ENCODE results near the gene CENPP. TPM values are rescaled to one million over a fixed set of nuclear protein-coding genes. Genes with fewer than 3 reads are reported as not detected.

The CENPP gene
- total RNA-seq, 1 experiment from 2014 or later: 14.3 TPM

- H3K4me3 Mint-ChIP-seq: no peak within 1 kb of the TSS
- DNase-seq (ENCODE audit: low spot score): no peak
- CTCF ChIA-PET: no interaction called here
- H3K27ac Mint-ChIP-seq: no peak within 1 kb of the TSS
- H3K27me3 Mint-ChIP-seq (ENCODE audit: low read depth): no peaks in the 10 kb centered on the region
- no peak for TF ChIP-seq ESRRA (CRISPR knock-in tag; IDR thresholded peaks at IDR 0.05; ENCODE audit: borderline replicate concordance)
- no peak for TF ChIP-seq NR1H2 (CRISPR knock-in tag; IDR thresholded peaks at IDR 0.05)
- no peak for TF ChIP-seq MXD4 (CRISPR knock-in tag; IDR thresholded peaks at IDR 0.05; ENCODE audit: borderline replicate concordance)
- TF ChIP-seq ZNF121 (CRISPR knock-in tag; IDR thresholded peaks at IDR 0.05): no peak
- no peak for TF ChIP-seq JAZF1 (CRISPR knock-in tag; IDR thresholded peaks at IDR 0.05)
- TF ChIP-seq, protein P1, sequence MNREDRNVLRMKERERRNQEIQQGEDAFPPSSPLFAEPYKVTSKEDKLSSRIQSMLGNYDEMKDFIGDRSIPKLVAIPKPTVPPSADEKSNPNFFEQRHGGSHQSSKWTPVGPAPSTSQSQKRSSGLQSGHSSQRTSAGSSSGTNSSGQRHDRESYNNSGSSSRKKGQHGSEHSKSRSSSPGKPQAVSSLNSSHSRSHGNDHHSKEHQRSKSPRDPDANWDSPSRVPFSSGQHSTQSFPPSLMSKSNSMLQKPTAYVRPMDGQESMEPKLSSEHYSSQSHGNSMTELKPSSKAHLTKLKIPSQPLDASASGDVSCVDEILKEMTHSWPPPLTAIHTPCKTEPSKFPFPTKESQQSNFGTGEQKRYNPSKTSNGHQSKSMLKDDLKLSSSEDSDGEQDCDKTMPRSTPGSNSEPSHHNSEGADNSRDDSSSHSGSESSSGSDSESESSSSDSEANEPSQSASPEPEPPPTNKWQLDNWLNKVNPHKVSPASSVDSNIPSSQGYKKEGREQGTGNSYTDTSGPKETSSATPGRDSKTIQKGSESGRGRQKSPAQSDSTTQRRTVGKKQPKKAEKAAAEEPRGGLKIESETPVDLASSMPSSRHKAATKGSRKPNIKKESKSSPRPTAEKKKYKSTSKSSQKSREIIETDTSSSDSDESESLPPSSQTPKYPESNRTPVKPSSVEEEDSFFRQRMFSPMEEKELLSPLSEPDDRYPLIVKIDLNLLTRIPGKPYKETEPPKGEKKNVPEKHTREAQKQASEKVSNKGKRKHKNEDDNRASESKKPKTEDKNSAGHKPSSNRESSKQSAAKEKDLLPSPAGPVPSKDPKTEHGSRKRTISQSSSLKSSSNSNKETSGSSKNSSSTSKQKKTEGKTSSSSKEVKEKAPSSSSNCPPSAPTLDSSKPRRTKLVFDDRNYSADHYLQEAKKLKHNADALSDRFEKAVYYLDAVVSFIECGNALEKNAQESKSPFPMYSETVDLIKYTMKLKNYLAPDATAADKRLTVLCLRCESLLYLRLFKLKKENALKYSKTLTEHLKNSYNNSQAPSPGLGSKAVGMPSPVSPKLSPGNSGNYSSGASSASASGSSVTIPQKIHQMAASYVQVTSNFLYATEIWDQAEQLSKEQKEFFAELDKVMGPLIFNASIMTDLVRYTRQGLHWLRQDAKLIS (CRISPR knock-in tag; IDR thresholded peaks at IDR 0.05; ENCODE audit: borderline replicate concordance): no peak
- no peak for TF ChIP-seq IRF2 (CRISPR knock-in tag; IDR thresholded peaks at IDR 0.05; ENCODE audit: borderline replicate concordance, low read depth)
- TF ChIP-seq, protein P2, sequence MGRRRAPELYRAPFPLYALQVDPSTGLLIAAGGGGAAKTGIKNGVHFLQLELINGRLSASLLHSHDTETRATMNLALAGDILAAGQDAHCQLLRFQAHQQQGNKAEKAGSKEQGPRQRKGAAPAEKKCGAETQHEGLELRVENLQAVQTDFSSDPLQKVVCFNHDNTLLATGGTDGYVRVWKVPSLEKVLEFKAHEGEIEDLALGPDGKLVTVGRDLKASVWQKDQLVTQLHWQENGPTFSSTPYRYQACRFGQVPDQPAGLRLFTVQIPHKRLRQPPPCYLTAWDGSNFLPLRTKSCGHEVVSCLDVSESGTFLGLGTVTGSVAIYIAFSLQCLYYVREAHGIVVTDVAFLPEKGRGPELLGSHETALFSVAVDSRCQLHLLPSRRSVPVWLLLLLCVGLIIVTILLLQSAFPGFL (CRISPR knock-in tag; IDR thresholded peaks at IDR 0.05; ENCODE audit: borderline replicate concordance): no peak
- TF ChIP-seq, protein P3, sequence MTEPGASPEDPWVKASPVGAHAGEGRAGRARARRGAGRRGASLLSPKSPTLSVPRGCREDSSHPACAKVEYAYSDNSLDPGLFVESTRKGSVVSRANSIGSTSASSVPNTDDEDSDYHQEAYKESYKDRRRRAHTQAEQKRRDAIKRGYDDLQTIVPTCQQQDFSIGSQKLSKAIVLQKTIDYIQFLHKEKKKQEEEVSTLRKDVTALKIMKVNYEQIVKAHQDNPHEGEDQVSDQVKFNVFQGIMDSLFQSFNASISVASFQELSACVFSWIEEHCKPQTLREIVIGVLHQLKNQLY (CRISPR knock-in tag; IDR thresholded peaks at IDR 0.05): no peak
- TF ChIP-seq, protein P4, sequence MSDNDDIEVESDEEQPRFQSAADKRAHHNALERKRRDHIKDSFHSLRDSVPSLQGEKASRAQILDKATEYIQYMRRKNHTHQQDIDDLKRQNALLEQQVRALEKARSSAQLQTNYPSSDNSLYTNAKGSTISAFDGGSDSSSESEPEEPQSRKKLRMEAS (CRISPR knock-in tag; IDR thresholded peaks at IDR 0.05): no peak
- no peak for TF ChIP-seq USF2 (CRISPR knock-in tag; IDR thresholded peaks at IDR 0.05)
- no peak for TF ChIP-seq FOXJ3 (CRISPR knock-in tag; IDR thresholded peaks at IDR 0.05; ENCODE audit: borderline replicate concordance)
- no peak for TF ChIP-seq FOXP1 (CRISPR knock-in tag; IDR thresholded peaks at IDR 0.05; ENCODE audit: borderline replicate concordance)
- TF ChIP-seq SMAD4 (CRISPR knock-in tag; IDR thresholded peaks at IDR 0.05): no peak
- H3K4me1 Mint-ChIP-seq: peaks cover 16% of the 10 kb centered on the region
- no peaks in the 10 kb centered on the region for H3K9me3 Mint-ChIP-seq
- POLR2A ChIA-PET: no interaction called here
- H3K36me3 Mint-ChIP-seq: no peaks in the 10 kb centered on the region
- no peak for ATAC-seq
These were observed 210.4 kb downstream of the CENPP start, which contains the start of gene ECM2 for GRCh38 chr9:92535940-92536850. Gene ECM2 (minus strand): TSS chr9:92535990. CDS start chr9:92522866, 13,124 bp downstream.

DNA sequence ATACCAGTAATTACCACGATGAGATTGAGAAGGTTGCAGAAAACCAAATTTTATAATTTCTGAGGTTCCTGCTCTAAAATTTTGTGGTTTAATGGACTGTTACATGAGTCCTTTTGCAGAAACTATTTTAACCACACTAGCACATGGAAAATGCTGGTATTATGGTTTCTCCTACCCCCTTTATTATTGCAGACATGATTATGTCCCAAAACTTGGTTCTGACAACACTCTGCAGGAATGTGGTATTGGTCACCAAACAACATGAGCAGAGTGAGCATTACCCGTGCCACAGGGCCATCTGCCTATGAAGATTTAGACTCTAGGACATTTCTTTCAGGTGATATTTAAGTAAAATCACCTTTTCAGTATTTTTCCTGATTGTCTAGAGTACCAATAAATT is 212.8 kb downstream of the CENPP start:
- ATAC-seq (no peak), DNase-seq (ENCODE audit: low spot score) (no peak)
- no peaks in the 10 kb centered on the region for H3K9me3 Mint-ChIP-seq
- ChIA-PET CTCF (interaction anchor here (1.1 kb wide), 1 partner anchor 37 kb away, joined by 3 read pairs; no protein-coding TSS in a partner anchor), POLR2A (no interaction called here)
- H3K27ac Mint-ChIP-seq: no peak overlapping the region
- no peaks in the 10 kb centered on the region for H3K36me3 Mint-ChIP-seq
- peaks cover 16% of the 10 kb centered on the region for H3K4me1 Mint-ChIP-seq
- no peak overlapping the region for H3K4me3 Mint-ChIP-seq
- no peaks in the 10 kb centered on the region for H3K27me3 Mint-ChIP-seq (ENCODE audit: low read depth)
- TF ChIP-seq, protein P1 (CRISPR knock-in tag; IDR thresholded peaks at IDR 0.05; ENCODE audit: borderline replicate concordance): no peak
- no peak for TF ChIP-seq ZNF121 (CRISPR knock-in tag; IDR thresholded peaks at IDR 0.05)
- no peak for TF ChIP-seq OVOL2 (CRISPR knock-in tag; IDR thresholded peaks at IDR 0.05; ENCODE audit: borderline replicate concordance)
- TF ChIP-seq ZBTB21 (CRISPR knock-in tag; IDR thresholded peaks at IDR 0.05; ENCODE audit: borderline replicate concordance): no peak
- no peak for TF ChIP-seq FOXJ3 (CRISPR knock-in tag; IDR thresholded peaks at IDR 0.05; ENCODE audit: borderline replicate concordance)
- no peak for TF ChIP-seq NFYB (CRISPR knock-in tag; conservative IDR thresholded peaks at IDR 0.05; ENCODE audit: low read depth)
- TF ChIP-seq NR3C1 (CRISPR knock-in tag; conservative IDR thresholded peaks at IDR 0.05; ENCODE audit: low read depth): no peak
- TF ChIP-seq CREM (CRISPR knock-in tag; IDR thresholded peaks at IDR 0.05): no peak
- TF ChIP-seq ZNF396 (CRISPR knock-in tag; IDR thresholded peaks at IDR 0.05; ENCODE audit: borderline replicate concordance): no peak
- no peak for TF ChIP-seq ZNF423 (CRISPR knock-in tag; IDR thresholded peaks at IDR 0.05)
